ENCODE results near the gene TSSK6. TPM values are rescaled to one million over a fixed set of nuclear protein-coding genes. Genes with fewer than 3 reads are reported as not detected.
A peak's percentile ranks its signal among the peaks of the same experiment; 100 is the strongest.

Gene TSSK6
- total and polyA plus RNA-seq, 2 experiments from 2014 or later: 0.87 to 1.3 TPM

GRCh38 chr19:19485161-19485997 is 30.0 kb downstream of the TSSK6 start:
- no peaks in the 10 kb centered on the region for H3K9me3 ChIP-seq (ENCODE audit: low read depth)
- peak overlapping the region; percentile 66 for H3K27ac ChIP-seq
- WGBS (ENCODE audit: low lambda C conversion rate, missing lambda C conversion rate): 78% methylated on average over 15 of the region's 15 CpGs
- peaks cover 69% of the 10 kb centered on the region for H3K79me2 ChIP-seq
- no peak overlapping the region for H3K4me3 ChIP-seq
- no peaks in the 10 kb centered on the region for H3K27me3 ChIP-seq
- TF ChIP-seq EZH2 (IDR thresholded peaks at IDR 0.05; ENCODE audit: borderline replicate concordance) (no peak), EZH2phosphoT487 (IDR thresholded peaks at IDR 0.05; ENCODE audit: low read depth, severe bottlenecking, unreplicated experiment) (no peak)
- TF ChIP-seq, protein P1, sequence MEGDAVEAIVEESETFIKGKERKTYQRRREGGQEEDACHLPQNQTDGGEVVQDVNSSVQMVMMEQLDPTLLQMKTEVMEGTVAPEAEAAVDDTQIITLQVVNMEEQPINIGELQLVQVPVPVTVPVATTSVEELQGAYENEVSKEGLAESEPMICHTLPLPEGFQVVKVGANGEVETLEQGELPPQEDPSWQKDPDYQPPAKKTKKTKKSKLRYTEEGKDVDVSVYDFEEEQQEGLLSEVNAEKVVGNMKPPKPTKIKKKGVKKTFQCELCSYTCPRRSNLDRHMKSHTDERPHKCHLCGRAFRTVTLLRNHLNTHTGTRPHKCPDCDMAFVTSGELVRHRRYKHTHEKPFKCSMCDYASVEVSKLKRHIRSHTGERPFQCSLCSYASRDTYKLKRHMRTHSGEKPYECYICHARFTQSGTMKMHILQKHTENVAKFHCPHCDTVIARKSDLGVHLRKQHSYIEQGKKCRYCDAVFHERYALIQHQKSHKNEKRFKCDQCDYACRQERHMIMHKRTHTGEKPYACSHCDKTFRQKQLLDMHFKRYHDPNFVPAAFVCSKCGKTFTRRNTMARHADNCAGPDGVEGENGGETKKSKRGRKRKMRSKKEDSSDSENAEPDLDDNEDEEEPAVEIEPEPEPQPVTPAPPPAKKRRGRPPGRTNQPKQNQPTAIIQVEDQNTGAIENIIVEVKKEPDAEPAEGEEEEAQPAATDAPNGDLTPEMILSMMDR (IDR thresholded peaks at IDR 0.05; ENCODE audit: poor library complexity): no peak
- no peak overlapping the region for H3K4me2 ChIP-seq
- H3K4me1 ChIP-seq (ENCODE audit: insufficient read depth): peaks cover 64% of the 10 kb centered on the region
- no peak overlapping the region for H2AFZ ChIP-seq
- no peaks in the 10 kb centered on the region for H4K20me1 ChIP-seq (ENCODE audit: insufficient read depth, poor library complexity, severe bottlenecking)
- no peaks in the 10 kb centered on the region for H3K9me2 ChIP-seq (replicated peaks; ENCODE audit: insufficient read depth)
- no peaks in the 10 kb centered on the region for H3K36me3 ChIP-seq (replicated peaks; ENCODE audit: insufficient read depth, low read depth)
- DNase-seq (ENCODE audit: low spot score): no peak

DNA sequence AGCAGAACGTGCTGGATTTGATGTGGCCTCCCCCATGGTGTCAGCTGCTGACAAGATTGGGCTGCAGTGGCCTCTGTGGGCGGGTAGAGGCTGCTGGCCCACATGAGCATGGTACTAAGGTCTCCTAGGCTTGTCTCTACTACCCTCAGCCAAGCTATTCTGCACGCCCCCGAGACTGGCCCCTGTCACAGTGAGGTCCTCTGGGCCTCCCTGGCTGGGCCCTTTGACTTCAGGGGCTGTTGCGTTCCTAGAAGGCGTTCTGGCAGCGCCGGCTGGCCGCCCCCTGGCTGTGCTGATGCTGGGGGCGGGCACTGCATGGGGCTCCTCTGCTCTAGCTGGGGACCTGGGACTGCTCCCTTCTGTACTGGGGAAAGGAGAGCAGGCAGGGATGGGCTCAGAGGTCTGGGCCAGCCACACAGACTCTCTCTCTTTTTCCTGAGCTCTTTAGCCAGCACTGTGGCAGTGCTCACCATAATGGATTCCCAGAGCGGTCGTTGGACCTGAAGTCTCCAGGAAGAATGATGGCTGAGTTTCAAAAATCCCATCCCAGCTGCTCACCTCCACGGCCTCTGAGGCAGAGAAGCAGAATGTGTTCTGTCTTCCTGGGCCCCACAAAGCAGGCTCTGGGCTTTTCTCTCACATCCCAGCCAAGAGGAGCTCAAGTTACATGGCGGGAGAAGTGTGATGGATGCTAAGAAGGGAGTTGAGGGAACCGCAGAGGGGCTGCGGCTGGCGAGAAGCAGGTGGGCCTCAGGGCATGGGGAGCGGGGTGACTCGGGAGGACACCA is 32.3 kb downstream of the TSSK6 start:
- H3K4me1 ChIP-seq (ENCODE audit: insufficient read depth): peaks cover 45% of the 10 kb centered on the region
- H3K27me3 ChIP-seq: no peaks in the 10 kb centered on the region
- WGBS (ENCODE audit: low lambda C conversion rate, missing lambda C conversion rate): 66% methylated on average over 19 of the region's 19 CpGs
- DNase-seq (ENCODE audit: low spot score): no peak
- H3K27ac ChIP-seq: peak overlapping the region; percentile 90
- no peaks in the 10 kb centered on the region for H3K36me3 ChIP-seq (replicated peaks; ENCODE audit: insufficient read depth, low read depth)
- no peaks in the 10 kb centered on the region for H3K9me2 ChIP-seq (replicated peaks; ENCODE audit: insufficient read depth)
- H2AFZ ChIP-seq: no peak overlapping the region
- TF ChIP-seq, protein P1 (IDR thresholded peaks at IDR 0.05; ENCODE audit: poor library complexity): no peak
- TF ChIP-seq EZH2phosphoT487 (IDR thresholded peaks at IDR 0.05; ENCODE audit: low read depth, severe bottlenecking, unreplicated experiment) (no peak), EZH2 (IDR thresholded peaks at IDR 0.05; ENCODE audit: borderline replicate concordance) (no peak)
- peak overlapping the region; percentile 68 for H3K4me2 ChIP-seq
- H3K9me3 ChIP-seq (ENCODE audit: low read depth): no peaks in the 10 kb centered on the region
- H3K4me3 ChIP-seq: no peak overlapping the region
- H3K79me2 ChIP-seq: peaks cover 86% of the 10 kb centered on the region
- H4K20me1 ChIP-seq (ENCODE audit: insufficient read depth, poor library complexity, severe bottlenecking): no peaks in the 10 kb centered on the region

DNA sequence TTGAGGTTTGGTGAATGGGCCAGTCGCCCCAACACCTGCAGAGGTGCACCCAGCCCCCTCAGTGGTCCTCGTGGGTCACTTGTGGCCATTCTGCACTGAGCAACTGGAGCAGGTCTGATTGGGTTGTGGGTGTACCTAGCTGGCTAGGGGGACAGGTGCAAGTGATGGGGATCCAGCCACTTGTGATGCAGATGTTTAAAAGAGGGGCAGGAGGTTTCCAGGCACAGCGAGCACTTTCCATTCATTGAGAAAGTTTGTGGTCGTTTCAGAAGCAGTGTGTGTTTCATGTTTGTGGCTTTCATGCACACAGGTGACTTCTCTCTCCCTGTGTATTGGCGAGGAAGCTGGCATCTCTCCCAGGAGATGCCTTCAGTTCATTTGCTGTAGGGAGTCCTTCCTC is 34.7 kb downstream of the TSSK6 start:
- Histone ChIP-seq H3K4me2 (no peak overlapping the region), H4K20me1 (ENCODE audit: insufficient read depth, poor library complexity, severe bottlenecking) (no peaks in the 10 kb centered on the region), H3K9me2 (replicated peaks; ENCODE audit: insufficient read depth) (no peaks in the 10 kb centered on the region), H3K27ac (no peak overlapping the region), H3K27me3 (no peaks in the 10 kb centered on the region), H3K9me3 (ENCODE audit: low read depth) (no peaks in the 10 kb centered on the region), H3K36me3 (replicated peaks; ENCODE audit: insufficient read depth, low read depth) (no peaks in the 10 kb centered on the region), H3K4me1 (ENCODE audit: insufficient read depth) (peaks cover 31% of the 10 kb centered on the region), H3K79me2 (peaks cover 85% of the 10 kb centered on the region), H3K4me3 (no peak overlapping the region), H2AFZ (no peak overlapping the region)
- TF ChIP-seq EZH2 (IDR thresholded peaks at IDR 0.05; ENCODE audit: borderline replicate concordance) (no peak), EZH2phosphoT487 (IDR thresholded peaks at IDR 0.05; ENCODE audit: low read depth, severe bottlenecking, unreplicated experiment) (no peak)
- TF ChIP-seq, protein P1 (IDR thresholded peaks at IDR 0.05; ENCODE audit: poor library complexity): no peak
- DNase-seq (ENCODE audit: low spot score): no peak
- 92% methylated on average over 5 of the region's 5 CpGs for WGBS (ENCODE audit: low lambda C conversion rate, missing lambda C conversion rate)

Measured in hepatocyte (in vitro differentiated cells).